NB4 (cell line): ENCODE results near the gene ITCH.

Experiments used
- MYC ChIP-seq: IDR thresholded peaks from 2 replicates; pipeline ENCODE4 v1.6.1; 2011; ENCODE audit warnings: low read depth, low read length
- TF ChIP-seq, protein P1 (sequence below): IDR thresholded peaks from one replicate; pipeline ENCODE4 v1.5.1; 2012; ENCODE audit warnings: low read depth, low read length
- TF ChIP-seq, protein P2 (sequence below): IDR thresholded peaks from 2 replicates; pipeline ENCODE4 v1.6.1; 2011; ENCODE audit warnings: low read depth, low read length

DNA sequence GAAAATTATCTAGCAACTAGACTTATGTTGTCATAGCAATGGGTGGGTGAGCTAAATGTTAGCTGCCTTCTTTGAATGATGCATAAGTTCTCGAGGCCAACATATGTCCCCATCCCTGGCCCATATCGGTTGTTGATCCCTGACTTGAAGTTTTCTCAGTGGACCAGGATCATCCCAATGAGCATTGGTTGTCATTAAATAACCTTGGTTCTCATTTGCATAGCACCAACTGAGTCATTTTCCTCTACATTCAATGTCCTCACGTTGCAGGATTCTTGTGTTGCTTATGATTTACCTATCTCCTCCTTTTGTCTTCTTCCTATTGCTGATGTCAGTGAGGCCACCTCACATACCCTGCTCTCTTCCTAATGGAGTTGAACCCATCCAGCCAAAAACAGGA lies 47.8 kb upstream of the ITCH start:
- TF ChIP-seq, protein P1, sequence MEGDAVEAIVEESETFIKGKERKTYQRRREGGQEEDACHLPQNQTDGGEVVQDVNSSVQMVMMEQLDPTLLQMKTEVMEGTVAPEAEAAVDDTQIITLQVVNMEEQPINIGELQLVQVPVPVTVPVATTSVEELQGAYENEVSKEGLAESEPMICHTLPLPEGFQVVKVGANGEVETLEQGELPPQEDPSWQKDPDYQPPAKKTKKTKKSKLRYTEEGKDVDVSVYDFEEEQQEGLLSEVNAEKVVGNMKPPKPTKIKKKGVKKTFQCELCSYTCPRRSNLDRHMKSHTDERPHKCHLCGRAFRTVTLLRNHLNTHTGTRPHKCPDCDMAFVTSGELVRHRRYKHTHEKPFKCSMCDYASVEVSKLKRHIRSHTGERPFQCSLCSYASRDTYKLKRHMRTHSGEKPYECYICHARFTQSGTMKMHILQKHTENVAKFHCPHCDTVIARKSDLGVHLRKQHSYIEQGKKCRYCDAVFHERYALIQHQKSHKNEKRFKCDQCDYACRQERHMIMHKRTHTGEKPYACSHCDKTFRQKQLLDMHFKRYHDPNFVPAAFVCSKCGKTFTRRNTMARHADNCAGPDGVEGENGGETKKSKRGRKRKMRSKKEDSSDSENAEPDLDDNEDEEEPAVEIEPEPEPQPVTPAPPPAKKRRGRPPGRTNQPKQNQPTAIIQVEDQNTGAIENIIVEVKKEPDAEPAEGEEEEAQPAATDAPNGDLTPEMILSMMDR, result no peak
- TF ChIP-seq MYC, result no peak
- TF ChIP-seq, protein P2, sequence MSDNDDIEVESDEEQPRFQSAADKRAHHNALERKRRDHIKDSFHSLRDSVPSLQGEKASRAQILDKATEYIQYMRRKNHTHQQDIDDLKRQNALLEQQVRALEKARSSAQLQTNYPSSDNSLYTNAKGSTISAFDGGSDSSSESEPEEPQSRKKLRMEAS, result no peak
